Measurements from ENCODE around the gene SZT2.
"Not testable (repeated sequence)": the region's sequence is repeated elsewhere in the genome, so short reads cannot be mapped to it uniquely, and the experiment has no call there.

SZT2 gene

DNA sequence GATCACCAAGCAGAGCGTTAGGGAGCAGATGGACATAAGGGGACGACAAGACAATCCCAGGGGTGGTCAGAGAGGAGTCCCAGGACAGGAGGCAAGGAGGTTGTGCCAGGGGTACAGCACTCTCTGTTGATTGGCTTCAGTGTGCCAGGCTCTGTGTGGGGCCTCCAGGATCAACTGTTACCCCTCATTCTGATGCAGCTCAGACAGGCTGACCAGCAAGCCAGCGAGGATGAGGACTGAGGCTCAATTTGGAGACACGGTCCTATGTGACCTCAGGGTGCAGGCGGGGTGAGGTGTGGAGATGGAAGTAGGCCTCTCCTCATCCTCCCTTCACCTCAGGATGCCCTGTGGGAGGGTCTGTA is 60.0 kb downstream of the SZT2 start:
- no peak for TF ChIP-seq POLR2A (IDR thresholded peaks at IDR 0.05; ENCODE audit: low read depth, low read length)
- no peak for FAIRE-seq
- no peak for DNase-seq (ENCODE audit: insufficient read length, low spot score)

GRCh38 chr1:43450251-43450941 is 60.7 kb downstream of the SZT2 start:
- FAIRE-seq (no peak), DNase-seq (ENCODE audit: insufficient read length, low spot score) (no peak)
- TF ChIP-seq POLR2A (IDR thresholded peaks at IDR 0.05; ENCODE audit: low read depth, low read length), result no peak

- TF ChIP-seq POLR2A (IDR thresholded peaks at IDR 0.05; ENCODE audit: low read depth, low read length), result peak; percentile 8; the same call in 1 of the 2 replicates
- no peak for FAIRE-seq
- no peak for DNase-seq (ENCODE audit: insufficient read length, low spot score)
Observed at GRCh38 chr1:43451157-43451591, 61.5 kb downstream of the SZT2 start.

GRCh38 chr1:43451701-43452532 is 62.2 kb downstream of the SZT2 start:
- FAIRE-seq (no peak), DNase-seq (ENCODE audit: insufficient read length, low spot score) (no peak)
- no peak for TF ChIP-seq POLR2A (IDR thresholded peaks at IDR 0.05; ENCODE audit: low read depth, low read length)

GRCh38 chr1:43452789-43453441 is 63.2 kb downstream of the SZT2 start:
- no peak for TF ChIP-seq POLR2A (IDR thresholded peaks at IDR 0.05; ENCODE audit: low read depth, low read length)
- FAIRE-seq, result no peak
- peak; percentile 31 for DNase-seq (ENCODE audit: insufficient read length, low spot score)

GRCh38 chr1:43453442-43454269 is 64.0 kb downstream of the SZT2 start, which contains the start of gene HYI:
Gene HYI (minus strand): TSS chr1:43453931. CDS start chr1:43453793, 138 bp downstream.
- DNase-seq (ENCODE audit: insufficient read length, low spot score), result peak; percentile 82
- no peak for FAIRE-seq

DNA sequence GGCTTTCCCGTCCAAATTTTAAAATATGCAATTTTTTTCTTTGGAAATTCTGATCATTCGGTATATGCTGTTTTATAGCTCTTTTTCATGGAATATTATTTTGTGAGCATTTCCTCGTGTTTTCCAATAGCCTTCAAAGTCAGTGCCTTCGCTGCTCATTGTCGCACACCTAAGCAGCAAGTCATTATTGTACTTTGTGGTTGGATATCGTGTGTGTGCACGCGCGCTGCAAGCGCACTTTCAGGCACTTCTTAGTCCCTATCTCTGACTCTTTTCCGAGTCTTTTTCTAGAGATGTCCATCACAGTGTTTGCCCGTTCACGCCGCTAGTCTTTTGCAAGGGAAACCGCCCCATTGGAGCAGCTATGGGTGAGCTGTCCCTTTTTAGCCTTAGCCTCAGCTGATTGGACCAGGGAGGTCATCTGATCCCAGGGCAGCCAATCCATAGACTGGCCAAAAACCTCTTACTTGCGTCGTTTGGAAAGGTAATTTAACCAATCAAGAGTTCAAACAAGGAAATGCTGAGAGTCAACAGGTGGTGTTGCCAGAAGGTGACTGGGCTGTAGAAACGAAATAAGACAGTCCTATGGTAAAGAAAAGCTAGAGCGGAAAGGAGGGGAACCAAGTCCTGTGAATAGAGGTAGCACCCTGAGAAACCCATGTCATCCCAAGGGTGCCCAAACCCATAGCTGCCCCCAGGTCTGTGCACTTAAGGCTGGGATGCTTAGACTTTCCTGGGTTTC is 64.7 kb downstream of the SZT2 start:
- no peak for DNase-seq (ENCODE audit: insufficient read length, low spot score)
- FAIRE-seq, result no peak
- TF ChIP-seq POLR2A (IDR thresholded peaks at IDR 0.05; ENCODE audit: low read depth, low read length), result no peak

More at GRCh38 chr1:43453442-43454269, 64.0 kb downstream of the SZT2 start, which contains the start of gene HYI:
- peak; percentile 41; the same call in 1 of the 2 replicates for TF ChIP-seq POLR2A (IDR thresholded peaks at IDR 0.05; ENCODE audit: low read depth, low read length)

- no peak for DNase-seq (ENCODE audit: insufficient read length, low spot score)
- FAIRE-seq, result no peak
- TF ChIP-seq POLR2A (IDR thresholded peaks at IDR 0.05; ENCODE audit: low read depth, low read length), result no peak
Observed at GRCh38 chr1:43455213-43455889, 65.7 kb downstream of the SZT2 start.

- DNase-seq (ENCODE audit: insufficient read length, low spot score); FAIRE-seq: not testable (repeated sequence)
Observed at GRCh38 chr1:43458379-43458778, 68.7 kb downstream of the SZT2 start.

DNA sequence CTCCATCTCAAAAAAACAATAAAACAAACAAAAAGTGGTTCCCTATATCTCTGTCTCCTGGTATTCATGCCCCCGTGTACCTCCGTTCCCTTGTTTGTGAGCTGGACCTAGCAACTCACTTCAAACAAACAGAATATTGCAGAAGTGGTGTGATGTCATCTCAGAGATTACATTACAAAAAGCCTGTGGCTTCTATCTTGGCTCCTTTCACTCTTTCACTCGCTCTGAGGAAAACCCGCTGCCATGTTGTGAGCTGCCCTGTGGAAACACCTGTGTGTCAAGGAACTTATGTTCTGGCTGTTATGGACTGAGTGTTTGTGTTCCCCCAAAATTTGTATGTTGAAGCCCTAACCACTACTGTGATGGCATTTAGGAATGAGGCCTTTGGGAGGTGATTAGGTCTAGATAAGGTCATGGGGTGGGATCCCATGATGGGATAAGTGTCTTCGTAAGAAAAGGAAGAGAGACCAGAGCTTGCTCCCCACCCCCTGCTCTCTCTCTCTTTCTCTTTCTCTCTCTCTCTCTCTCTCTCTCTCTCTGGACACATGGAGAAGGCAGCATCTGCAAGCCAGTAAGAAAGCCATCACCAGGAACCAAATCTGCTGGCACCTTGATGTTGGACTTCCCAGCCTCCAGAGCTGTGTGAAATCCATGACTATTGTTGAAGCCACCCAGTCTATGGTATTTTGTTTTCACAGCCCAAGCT is 71.4 kb downstream of the SZT2 start:
- FAIRE-seq (no peak), DNase-seq (ENCODE audit: insufficient read length, low spot score) (no peak)
- TF ChIP-seq POLR2A (IDR thresholded peaks at IDR 0.05; ENCODE audit: low read depth, low read length), result no peak

DNA sequence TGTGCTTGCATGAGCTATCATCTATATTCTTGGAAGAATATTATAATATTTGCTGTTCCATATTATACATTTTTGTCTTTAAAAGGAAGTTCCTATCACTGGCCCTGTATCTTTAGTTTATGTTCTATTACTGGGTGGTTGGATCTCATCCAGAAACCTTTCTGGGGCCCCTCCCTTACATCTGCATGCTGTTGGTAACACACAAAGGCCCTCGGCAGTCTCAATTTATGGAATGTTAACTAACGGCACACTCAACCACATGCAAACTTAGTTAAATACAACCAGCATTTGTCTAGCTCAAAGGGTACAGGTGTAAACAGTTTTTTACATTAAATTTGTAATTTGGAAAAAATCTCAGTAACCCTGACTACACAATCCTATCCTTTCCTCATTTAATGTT is 73.8 kb downstream of the SZT2 start:
- no peak for DNase-seq (ENCODE audit: insufficient read length, low spot score)
- FAIRE-seq, result no peak
- TF ChIP-seq POLR2A (IDR thresholded peaks at IDR 0.05; ENCODE audit: low read depth, low read length), result no peak

All from H54 (cell line).